Myocyte (in vitro differentiated cells): ENCODE data around the gene GANAB. TPM values are rescaled to one million over a fixed set of nuclear protein-coding genes. Genes with fewer than 3 reads are reported as not detected.

Experiments used
- total RNA-seq: library from RNA; depleted of rRNA; stranded (reverse); fragments of >200 nt; gene quantifications from 2 replicates; pipeline ENCODE4 v1.2.3, GENCODE V29; 2014

The GANAB gene
- total RNA-seq, 1 donor from 2014 or later: 174 TPM

Other genes with a start within 250 kb of the GANAB start
- gene SCGB1A1, start 227.6 kb downstream of the GANAB start, total RNA-seq: not detected in 2 replicates
- 141 and 144 TPM in 2 replicates for gene AHNAK, start 99.8 kb downstream of the GANAB start, total RNA-seq
- gene EEF1G, start 72.7 kb downstream of the GANAB start, total RNA-seq: 1,484 and 1,704 TPM in 2 replicates
- gene TUT1, start 55.1 kb downstream of the GANAB start, total RNA-seq: 7.5 and 8.1 TPM in 2 replicates
- gene MTA2, start 44.7 kb downstream of the GANAB start, total RNA-seq: 66.9 and 72.4 TPM in 2 replicates
- gene EML3, start 33.8 kb downstream of the GANAB start, total RNA-seq: 11.3 and 17.6 TPM in 2 replicates
- gene ROM1, start 33.4 kb downstream of the GANAB start, total RNA-seq: 1.5 and 2.8 TPM in 2 replicates
- gene B3GAT3, start 24.6 kb downstream of the GANAB start, total RNA-seq: 52.6 and 59.8 TPM in 2 replicates
- 20.6 and 22.4 TPM in 2 replicates for gene INTS5, start 6.7 kb upstream of the GANAB start, total RNA-seq
- gene C11orf98, start 18.6 kb upstream of the GANAB start, total RNA-seq: 32.2 and 40.7 TPM in 2 replicates
- gene CSKMT, start 18.7 kb upstream of the GANAB start, total RNA-seq: 3.2 and 12.4 TPM in 2 replicates
- gene UQCC3, start 25.1 kb upstream of the GANAB start, total RNA-seq: 5.7 and 6.3 TPM in 2 replicates
- gene LBHD1, start 25.7 kb upstream of the GANAB start, total RNA-seq: 4.5 and 5.0 TPM in 2 replicates
- gene UBXN1, start 32.5 kb upstream of the GANAB start, total RNA-seq: 123 and 133 TPM in 2 replicates
- 195 and 219 TPM in 2 replicates for gene LRRN4CL, start 42.9 kb upstream of the GANAB start, total RNA-seq
- 40.8 and 49.8 TPM in 2 replicates for gene BSCL2, start 60.8 kb upstream of the GANAB start, total RNA-seq
- gene GNG3, start 61.1 kb upstream of the GANAB start, total RNA-seq: not detected in 2 replicates
- gene HNRNPUL2, start 80.8 kb upstream of the GANAB start, total RNA-seq: 8.0 and 8.6 TPM in 2 replicates
- 19.7 and 30.9 TPM in 2 replicates for gene TTC9C, start 81.9 kb upstream of the GANAB start, total RNA-seq
- 6.6 TPM in 2 replicates for gene ZBTB3, start 107.5 kb upstream of the GANAB start, total RNA-seq
- gene POLR2G, start 115.0 kb upstream of the GANAB start, total RNA-seq: 67.8 and 69.4 TPM in 2 replicates
- gene TAF6L, start 124.8 kb upstream of the GANAB start, total RNA-seq: 22.1 and 24.9 TPM in 2 replicates
- 30.9 and 52.2 TPM in 2 replicates for gene TMEM179B, start 140.8 kb upstream of the GANAB start, total RNA-seq
- gene TMEM223, start 145.4 kb upstream of the GANAB start, total RNA-seq: 23.9 and 33.4 TPM in 2 replicates
- gene NXF1, start 158.8 kb upstream of the GANAB start, total RNA-seq: 44.0 and 48.5 TPM in 2 replicates
- 25.1 and 27.4 TPM in 2 replicates for gene STX5, start 185.4 kb upstream of the GANAB start, total RNA-seq
- gene TEX54, start 186.2 kb upstream of the GANAB start, total RNA-seq: not detected in 2 replicates
- gene WDR74, start 193.0 kb upstream of the GANAB start, total RNA-seq: 37.9 and 48.1 TPM in 2 replicates
- 141 and 195 TPM in 2 replicates for gene SLC3A2, start 234.3 kb upstream of the GANAB start, total RNA-seq